ENCODE results near the gene TRERF1.
"Not testable (repeated sequence)": the region's sequence is repeated elsewhere in the genome, so short reads cannot be mapped to it uniquely, and the experiment has no call there.

TRERF1 gene

DNA sequence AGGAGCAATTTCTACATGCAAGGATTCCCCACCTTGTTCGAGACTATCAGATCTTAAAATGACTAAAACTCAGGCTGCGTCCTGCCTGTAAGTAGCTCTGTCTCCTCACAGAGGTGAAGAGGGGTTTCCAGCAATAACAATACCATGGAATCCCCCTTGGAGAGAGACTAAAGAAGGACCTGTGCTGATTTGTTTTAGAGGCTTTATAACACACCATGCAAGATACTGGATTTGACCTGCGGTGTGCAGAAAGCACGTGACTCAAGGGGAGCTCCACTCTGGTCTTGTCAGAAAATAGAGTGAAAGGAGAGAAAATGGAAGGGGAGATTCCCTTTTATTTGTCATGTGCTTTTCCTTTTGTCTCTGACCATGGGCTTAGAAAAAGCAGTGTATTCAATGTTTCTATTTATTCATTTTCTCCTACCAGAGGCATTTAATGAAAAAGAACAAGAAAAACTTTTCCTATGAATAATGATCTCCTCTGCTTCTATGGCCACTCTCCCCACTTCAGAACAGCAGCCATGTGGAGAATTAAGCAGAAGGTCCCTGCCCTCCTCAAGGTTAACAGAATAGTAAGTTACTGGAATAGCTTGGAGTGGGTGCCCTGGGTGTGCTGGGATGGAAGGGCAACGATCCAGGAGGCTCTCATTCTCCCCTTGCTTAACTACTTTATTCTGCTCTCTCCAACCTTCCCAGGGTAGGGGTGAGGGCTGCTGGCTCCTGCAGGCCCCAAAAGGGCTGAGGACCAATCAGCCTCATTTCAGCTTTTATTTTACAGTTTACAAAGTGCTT is 214.8 kb downstream of the TRERF1 start:
- no peak for DNase-seq

DNA sequence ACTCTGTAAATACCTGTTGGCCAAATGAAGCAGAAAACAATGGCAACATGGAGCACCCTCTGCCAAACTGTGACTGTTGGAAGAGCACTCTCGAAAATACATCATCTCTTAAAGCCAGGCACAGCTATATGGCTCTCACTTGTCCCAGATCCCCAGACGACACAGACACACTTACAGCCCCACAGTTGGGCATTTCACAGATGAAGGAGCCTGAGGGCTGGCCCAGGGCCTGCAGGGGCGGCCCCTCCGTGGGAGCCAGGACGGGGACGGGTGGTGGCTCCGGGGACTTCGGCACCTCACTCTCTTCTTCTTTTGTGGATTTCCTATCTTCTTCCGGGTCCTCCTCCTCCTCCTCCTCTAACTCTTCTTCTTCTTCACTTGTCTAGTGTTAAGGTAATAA is 215.7 kb downstream of the TRERF1 start:
- no peak for DNase-seq

DNA sequence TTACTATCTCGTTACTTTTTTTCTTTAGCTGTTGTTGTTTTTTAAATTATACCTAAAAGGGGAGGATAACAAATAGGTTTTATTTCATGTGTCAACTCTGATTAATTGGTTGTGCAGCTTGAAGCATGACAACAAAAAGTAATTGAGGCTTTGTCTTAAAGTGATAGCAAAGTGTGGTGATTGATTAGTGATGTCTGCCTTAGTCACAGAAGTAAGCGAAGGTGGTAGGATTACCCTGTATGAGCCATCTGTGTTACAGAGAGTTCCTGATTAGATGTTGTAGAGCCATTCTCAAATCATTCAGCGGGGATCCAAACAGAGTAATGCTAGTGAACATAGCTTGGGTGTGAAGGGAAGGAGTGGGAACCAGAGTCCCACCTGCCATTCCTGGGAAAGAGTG is 219.7 kb downstream of the TRERF1 start:
- DNase-seq: no peak

DNA sequence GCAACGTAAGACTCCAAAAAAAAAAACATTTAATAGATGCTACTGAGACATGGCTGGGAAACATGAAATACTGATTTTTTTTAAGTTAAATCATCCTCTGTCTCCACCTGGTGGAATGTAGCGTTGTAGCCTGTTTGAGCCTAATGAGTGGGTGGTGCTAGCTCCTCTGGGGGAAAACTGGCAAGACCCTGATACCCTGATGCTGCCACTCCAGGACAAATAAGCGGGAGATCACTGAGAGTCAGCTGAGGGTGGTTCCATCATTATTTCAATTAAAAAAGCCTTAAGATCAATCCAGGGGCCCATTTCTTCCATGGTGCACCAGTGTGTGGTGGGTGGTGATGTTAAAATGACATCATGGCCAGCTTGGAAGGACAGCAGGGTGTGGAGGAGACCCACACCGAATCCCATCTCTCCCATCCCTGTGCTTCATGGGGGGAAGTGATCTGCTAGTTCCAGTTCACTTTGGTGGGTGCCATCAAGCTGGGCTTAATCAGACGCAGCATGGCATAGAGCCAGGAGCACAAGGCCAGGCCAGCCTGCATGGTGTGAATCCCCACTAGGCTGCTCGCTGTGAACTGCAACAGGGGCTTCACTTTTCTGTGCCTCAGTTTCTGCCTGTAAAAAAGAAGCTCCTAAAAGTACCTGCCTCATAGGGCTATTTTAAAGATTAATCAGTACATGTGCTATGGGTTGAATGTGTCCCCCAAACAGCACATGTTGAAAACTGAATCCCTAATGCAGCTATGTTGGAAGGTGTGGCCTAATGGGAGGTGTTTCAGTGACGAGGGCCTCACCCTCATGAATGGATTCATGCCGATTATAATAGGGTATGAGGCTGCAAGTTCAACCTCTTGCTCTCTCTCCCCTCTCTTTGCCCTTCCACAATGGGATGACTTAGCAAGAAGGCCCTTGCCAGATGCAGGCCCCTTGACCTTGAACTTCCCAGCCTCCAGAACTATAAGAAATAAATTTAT is 221.1 kb downstream of the TRERF1 start:
- no peak for DNase-seq

DNA sequence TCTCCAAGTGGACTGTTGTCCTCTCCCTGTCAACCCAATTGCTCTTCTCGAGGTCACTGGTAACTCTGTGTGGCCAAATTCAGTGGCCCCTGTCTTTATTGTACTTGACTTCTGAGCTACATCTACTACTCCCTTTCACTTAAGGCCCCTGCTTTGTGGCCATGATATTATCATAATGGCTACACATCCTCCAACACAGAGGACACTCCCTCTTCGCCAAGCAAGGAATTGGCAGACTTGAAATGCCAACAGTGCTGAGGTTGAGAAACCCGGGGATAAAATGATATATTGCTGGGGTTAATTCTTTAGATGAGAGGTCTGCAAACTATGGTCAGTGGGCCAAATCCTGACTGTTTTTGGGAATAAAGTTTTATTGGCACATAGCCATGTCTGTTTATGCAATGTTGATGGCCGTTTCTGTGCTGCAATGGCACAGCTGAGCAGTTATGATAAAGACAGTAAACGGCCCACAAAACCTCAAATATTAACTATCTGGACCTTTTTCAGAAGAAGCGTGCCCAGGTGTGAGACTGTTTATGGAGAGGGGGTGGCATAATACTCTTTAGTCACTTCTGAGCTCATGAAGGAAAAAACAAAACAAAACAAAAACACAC is 222.1 kb downstream of the TRERF1 start:
- no peak for DNase-seq

DNA sequence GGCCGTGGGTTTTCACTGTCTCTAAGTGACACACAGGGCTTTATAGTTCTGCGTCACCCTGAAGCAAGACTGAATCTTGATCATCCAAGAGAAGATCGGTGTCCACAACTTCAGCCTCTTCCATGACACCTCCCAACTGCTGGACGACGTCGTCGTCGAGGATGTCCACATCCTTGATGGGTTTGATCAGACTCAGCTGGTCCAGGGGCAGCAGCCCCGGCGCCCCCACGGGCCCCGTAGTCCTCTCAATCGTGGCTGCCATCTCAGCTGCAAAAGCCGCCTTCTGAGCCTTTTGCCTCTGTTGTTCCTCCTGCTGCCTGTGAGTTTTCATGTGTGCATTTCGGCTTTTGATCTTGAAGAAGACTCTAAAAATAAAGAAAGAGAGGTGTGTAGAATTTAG is 223.4 kb downstream of the TRERF1 start:
- no peak for DNase-seq

DNA sequence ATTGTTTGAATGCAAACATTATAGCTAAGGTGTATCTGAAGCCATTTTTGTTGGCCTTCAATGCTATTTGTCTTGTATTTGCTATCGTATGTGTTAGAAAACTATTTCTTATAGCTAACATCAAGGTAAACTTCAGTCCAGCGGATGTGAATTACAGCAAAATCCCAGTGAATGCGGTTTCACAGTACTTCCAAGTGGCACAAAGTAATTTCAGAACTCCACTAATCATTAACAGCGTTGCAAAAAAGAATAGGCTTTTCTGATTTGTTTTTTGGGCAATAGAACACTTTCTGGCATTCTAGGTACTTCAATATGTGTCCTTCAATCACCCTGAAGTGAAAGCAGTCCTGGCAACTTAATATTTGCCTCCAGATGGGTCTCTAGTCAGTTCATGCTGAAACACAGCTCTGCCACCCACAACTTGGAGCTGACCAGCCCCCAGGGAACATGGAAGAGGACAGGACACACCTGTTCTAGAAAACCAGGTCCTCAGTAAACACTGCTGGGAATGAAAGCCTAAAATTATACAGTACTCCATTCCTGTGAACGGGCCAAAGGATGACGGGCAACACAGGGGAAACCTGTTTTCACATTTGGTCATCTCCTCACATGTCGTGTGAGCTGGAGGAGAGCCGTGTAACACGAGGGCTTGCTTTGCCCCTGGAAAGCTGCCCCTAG is 224.4 kb downstream of the TRERF1 start:
- DNase-seq: no peak

DNA sequence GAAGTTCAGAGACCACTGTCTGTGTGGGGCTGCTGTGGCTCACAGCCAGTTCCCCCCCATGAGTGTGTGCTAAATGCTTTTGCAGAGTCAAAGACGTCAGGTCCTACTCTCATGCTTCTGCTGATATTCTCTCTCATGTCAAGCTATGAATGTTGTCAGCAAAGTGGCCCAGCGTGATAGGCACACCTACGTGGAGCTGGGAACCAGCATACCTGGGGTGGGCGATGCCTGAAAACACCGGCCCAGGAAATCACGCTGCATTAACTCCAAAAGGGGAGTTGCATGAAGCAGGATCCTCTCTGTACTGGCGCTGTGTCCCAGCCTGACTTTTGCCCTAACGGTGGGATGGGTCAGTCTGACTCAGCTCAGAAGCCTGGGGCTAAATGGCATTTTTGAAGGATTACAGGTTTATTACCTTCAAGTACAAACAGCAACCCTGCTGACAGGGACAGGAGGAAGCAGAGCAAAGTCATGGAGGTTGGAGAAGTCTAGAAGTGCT is 225.0 kb downstream of the TRERF1 start:
- DNase-seq: no peak

DNA sequence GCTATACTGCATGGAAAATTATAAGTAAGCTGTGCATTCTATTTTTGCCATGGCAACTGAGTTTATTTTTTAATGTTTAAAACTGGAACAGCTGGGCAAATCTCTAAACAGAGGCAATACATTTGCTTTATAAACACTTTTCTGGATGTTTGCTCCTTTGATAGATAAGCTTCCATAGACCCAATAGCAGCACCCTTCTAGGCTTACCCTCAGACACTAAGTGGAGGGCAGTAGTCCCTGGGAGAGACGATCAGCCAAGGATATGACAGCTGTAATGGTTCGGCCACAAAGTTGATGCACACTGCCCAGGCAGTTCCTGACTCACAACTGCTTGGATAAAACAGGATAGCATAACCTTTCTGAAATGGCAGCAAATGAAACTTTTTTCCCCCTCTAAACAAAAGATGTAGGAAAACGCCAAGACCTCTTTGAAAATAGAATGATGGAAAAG is 225.5 kb downstream of the TRERF1 start:
- DNase-seq: no peak

DNA sequence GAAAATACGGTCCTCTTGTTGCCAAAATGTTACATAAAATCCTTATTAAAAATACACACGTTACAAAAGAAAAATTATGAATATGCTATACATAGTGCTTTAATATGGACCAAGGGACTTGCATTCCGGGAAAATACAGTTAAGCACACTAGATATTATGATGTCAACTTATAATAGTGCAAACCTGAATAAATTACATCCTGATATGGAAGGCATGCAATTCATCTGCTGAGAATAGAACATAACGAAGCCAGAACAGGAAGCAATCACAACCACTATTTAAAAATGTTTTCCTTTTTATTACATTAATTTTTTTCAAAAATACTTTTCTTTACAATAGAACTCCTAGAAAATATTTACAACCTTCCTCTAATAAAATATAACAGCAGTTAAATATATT is 226.3 kb downstream of the TRERF1 start:
- DNase-seq: no peak

DNA sequence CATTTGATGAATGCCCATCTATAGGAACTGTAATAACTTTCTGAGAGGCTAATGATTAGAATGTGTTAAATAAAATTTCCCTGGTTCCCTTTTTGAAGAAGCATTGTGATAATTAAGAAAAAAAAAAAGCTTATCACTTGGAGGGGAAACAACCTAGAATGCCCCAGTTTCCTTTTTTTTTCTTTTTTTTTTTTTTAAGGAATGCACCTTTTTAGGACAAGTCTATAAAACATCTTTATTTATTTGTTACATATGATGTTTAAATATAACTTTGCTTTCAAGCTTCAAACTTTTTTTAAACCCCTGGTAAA is 226.7 kb downstream of the TRERF1 start:
- no peak for DNase-seq

DNA sequence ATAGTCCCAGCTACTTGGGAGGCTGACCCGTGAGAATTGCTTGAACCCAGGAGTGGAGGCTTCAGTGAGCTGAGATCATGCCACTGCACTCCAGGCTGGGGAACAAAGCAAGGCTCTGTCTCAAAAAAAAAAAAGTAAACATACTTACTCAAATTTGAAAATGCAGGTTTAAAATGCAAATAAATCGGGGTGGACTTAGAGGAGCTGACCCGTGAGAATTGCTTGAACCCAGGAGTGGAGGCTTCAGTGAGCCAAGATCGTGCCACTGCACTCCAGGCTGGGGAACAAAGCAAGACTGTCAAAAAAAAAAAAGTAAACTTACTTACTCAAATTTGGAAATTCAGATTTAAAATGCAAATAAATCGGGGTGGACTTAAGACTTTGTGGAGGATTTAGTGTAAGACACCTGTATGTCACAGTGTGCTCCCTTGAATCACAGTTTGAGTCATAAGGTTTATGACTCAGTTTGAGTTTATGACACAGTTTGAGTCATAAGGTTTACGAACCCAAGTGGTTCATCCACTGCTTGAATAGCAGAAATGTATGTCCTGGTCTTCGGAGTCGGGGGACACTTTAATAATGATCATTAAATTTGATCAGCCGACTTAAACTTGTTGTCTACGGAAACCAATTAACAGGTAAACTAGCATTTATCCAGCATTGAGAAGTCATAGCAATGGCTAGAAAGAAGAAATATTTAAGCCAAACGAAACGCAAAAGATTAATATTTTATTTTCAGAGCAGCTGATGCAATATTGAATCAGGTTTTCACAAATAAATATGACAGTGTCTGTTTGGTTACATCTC is 227.3 kb downstream of the TRERF1 start:
- no peak for DNase-seq

DNA sequence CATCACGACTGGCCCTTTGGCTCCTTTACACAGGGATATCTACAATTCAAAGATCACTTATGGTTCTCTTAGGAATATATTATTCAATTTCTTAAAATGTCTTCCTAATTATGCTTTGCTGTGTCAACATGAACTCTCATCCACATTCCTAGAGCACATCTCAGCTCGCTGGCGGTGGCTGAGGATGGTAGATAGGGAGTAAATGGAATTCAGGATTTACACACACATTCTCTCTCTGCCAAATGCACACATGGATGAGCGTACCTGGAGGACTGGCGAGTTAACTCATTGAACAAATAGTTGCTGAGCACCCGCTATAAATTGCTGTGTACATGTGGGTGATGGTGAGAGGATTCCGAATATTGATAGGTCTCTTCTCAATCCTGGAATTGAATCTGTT is 229.3 kb downstream of the TRERF1 start:
- no peak for DNase-seq

DNA sequence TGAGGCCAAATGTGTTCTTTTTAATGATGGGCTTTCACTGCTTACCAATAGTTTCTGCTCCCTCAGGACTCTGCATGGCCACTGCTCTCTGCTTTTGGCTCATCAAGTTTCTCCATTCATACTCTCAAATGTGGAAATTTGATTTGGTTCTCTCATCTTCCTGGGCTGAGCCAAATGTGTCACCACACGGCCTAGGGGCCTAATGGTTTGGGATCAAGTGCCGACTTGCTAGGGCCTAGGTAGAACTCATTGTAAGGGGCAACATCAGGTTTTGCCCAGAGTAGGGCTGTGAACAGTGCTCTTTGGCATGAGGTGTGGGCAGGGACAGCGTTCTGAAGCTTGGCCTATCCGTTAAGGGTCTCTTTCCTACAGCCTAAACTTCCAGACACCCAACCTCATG is 230.2 kb downstream of the TRERF1 start:
- no peak for DNase-seq

DNA sequence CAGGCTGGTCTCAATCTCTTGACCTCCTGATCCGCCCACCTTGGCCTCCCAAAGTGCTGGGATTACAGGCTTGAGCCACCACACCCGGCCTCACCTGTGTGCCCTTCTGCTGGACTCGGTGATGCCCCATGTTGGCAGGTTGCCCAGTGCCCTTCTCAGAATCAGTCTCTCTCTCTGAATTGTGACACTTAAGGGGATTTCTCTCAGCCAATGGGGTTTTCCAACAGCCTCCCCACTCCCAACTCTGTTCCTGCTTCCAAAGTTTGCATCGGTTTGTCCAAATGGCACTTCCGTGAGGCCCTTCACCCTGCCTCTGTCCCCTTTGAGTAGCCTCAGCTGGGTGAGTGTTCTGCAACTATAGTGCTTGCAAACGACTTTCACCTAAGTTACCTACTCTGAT is 230.9 kb downstream of the TRERF1 start:
- DNase-seq: no peak

DNA sequence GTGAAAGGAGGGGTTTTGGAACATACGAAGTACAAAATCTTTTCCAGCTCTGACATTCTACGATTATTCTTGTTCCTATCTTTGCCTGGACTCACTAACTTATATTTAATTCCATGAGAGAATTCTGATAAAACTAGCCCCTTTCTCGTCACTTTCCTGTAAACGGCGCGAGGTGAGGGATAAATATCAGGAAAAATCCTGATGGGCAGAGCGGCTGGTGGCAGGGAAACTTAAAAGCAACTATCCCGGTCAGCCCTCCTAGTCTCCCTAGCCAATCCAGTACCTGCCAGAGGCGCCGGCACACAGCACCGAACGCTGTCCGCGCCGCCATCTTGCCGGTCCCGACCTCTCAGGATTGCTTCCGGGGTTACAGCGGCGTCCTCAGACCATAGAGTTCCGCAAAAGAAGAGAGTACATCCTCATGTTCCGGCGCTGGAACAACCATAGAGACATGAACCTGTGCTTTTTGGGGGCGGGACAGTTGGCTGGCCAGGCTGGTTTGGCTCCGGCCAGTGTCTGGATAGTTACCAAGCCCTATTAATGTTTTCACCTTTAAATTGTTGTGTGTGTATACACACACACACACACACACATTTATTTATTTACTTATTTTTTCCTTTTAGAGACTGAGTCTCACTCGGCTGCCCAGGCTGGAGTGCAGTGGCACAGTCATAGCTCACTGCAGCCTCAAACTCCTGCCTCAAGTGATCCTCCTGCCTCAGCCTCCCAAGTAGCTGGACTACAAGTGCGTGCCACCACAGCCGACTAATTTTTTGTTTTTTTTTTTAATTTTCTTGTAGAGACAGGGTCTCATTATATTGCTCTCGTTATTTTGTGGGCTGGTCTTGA is 234.0 kb downstream of the TRERF1 start, which contains the start of gene MRPS10:
Gene MRPS10, minus strand, starts transcription at position 343 of the 849 bp plus-strand sequence. Its CDS starts 12 bp downstream, at position 331.
- peak; percentile 80 for DNase-seq

DNA sequence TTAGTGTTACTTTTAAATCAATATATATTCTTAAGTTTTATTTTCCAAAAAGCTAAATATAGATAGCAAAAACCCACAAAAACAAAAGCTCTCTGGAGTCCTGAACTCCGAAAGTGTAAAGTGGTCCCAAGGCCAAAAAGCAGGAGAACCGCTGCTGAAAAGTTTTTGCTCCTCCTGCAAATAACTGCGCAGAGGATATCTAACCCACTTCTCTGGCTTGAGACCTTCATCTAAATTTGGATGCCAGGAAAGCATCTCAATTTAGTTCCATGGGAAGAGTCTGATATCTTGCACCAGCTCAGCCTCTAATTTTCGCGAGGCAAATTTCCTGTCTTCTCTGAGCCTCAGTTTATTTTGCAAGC is 234.6 kb downstream of the TRERF1 start:
- no peak for DNase-seq

DNA sequence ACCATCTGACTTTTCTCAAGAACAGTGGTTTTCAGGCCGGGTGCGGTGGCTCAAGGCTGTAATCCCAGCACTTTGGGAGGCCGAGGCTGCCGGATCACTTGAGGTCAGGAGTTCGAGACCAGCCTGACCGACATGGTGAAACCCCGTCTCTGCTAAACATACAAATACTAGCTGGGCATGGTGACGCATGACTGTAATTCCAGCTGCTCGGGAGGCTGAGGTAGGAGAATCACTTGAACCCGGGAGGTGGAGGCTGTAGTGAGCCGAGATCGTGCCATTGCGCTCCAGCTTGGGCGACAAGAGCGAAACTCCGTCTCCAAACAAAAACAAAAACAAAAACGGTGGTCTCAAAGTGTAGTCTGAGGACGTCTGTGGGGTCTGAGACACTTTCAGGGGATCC is 235.2 kb downstream of the TRERF1 start:
- not testable (repeated sequence) for DNase-seq

DNA sequence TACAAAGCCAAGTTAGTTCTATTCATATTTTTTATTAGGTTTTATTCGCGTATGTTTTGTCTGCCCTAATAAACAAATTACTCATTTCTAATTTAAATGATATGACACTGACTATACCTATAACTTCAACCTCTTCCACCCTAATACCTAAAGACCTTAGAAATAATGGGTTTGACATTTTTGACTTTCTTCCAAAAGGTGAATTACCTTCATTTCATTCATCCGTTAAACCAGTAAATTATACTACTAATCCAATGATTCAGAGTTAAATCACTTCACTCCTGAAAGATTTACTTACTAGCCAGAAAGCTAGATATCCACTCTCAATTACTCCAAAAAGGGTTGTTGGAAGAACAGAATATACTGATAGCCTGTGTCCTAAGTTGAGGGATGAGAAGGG is 239.3 kb downstream of the TRERF1 start:
- DNase-seq: no peak

DNA sequence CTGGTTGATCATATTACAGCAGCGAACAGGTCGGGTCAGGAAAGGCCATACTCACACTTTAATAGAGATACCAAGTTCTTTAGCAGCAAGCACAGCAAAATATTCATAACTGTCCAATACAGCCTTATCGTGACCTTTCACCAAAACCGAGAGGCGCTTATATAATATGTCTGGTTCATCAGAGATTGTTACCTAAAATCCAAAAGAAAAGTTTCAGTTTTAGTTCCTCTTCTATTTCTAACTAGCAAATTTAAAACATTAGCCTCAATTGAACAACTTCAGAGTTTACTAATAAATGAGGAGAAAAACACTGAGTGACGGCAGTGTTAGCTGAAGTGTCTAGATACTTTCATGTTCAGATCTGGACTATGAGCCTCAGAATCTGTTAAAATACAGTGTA is 240.0 kb downstream of the TRERF1 start:
- no peak for DNase-seq

DNA sequence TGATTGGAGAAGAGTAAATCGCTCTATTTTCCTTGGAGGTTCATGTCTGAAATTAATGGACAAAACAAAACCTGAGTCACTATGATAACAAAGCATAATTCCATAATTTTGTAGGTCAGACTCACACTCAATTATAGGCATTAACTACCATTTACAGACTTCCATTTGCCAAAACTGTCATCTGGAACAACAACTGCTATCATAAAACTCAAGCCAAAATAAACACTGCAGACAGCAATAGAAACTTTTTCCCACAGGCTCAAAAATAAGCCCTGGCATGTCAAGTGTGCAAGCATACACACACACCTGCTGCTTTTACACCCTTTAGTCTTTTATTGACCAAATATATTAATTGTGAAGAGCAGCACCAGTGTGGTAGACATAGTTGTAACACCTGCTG is 241.2 kb downstream of the TRERF1 start:
- no peak for DNase-seq
